MM.1S (cell line): ENCODE measurements around the gene HYI.

ENCODE experiments used
- DNase-seq: peaks from one replicate; pipeline ENCODE4 v3.0.0-alpha.2; 2015
- H2AFZ ChIP-seq: fragments of 300-600 bp; sonication (generic); 2 replicates; pipeline ENCODE4 v1.6.0; 2016; ENCODE audit warnings: antibody characterized with exemption, low read length
- H3F3A ChIP-seq: fragments of 300-600 bp; sonication (generic); 2 replicates; pipeline ENCODE4 v1.6.1; 2016; ENCODE audit warnings: mild to moderate bottlenecking, antibody characterized with exemption, low read length, moderate library complexity, mixed read lengths; ENCODE audit not compliant: insufficient read depth
- H3K27ac ChIP-seq: fragments of 300-600 bp; sonication (generic); 2 replicates; pipeline ENCODE4 v1.5.1; 2016; ENCODE audit warnings: mild to moderate bottlenecking, low read length
- H3K27me3 ChIP-seq: fragments of 300-600 bp; sonication (generic); replicated peaks from 2 replicates; pipeline ENCODE4 v1.6.0; 2016; ENCODE audit warnings: low read length; ENCODE audit not compliant: insufficient read depth
- H3K36me3 ChIP-seq: fragments of 300-600 bp; sonication (generic); replicated peaks from 2 replicates; pipeline ENCODE4 v1.6.1; 2016; ENCODE audit warnings: mild to moderate bottlenecking, low read length, mixed read lengths; ENCODE audit not compliant: insufficient read depth
- H3K4me1 ChIP-seq: fragments of 300-600 bp; sonication (generic); 2 replicates; pipeline ENCODE4 v1.6.1; 2016; ENCODE audit warnings: low read length, mixed read lengths
- H3K4me2 ChIP-seq: fragments of 300-600 bp; sonication (generic); 2 replicates; pipeline ENCODE4 v1.6.0; 2016; ENCODE audit warnings: low read depth, low read length
- H3K4me3 ChIP-seq: fragments of 300-600 bp; sonication (generic); 2 replicates; pipeline ENCODE4 v1.5.1; 2016; ENCODE audit warnings: low read length, mixed read lengths
- H3K79me2 ChIP-seq: fragments of 300-600 bp; sonication (generic); 2 replicates; pipeline ENCODE4 v1.6.1; 2016; ENCODE audit warnings: mixed run types, low read length, mixed read lengths
- H3K9ac ChIP-seq: fragments of 300-600 bp; sonication (generic); 2 replicates; pipeline ENCODE4 v1.6.1; 2016; ENCODE audit warnings: low read length, mixed read lengths
- H3K9me2 ChIP-seq: fragments of 300-600 bp; sonication (generic); replicated peaks from 2 replicates; pipeline ENCODE4 v1.6.1; 2016; ENCODE audit warnings: mild to moderate bottlenecking, low read length, mixed read lengths; ENCODE audit not compliant: insufficient read depth
- H3K9me3 ChIP-seq: fragments of 300-600 bp; sonication (generic); replicated peaks from 2 replicates; pipeline ENCODE4 v1.6.1; 2016; ENCODE audit warnings: mild to moderate bottlenecking, low read length, mixed read lengths; ENCODE audit not compliant: insufficient read depth
- H4K20me1 ChIP-seq: fragments of 300-600 bp; sonication (generic); 2 replicates; pipeline ENCODE4 v1.6.1; 2016; ENCODE audit warnings: mild to moderate bottlenecking, low read length, moderate library complexity, mixed read lengths; ENCODE audit not compliant: insufficient read depth
- CTCF ChIP-seq: fragments of 300-600 bp; sonication (generic); IDR thresholded peaks from 2 replicates; pipeline ENCODE4 v1.5.1; 2016; ENCODE audit warnings: antibody characterized with exemption, low read length, mixed read lengths
- EZH2 ChIP-seq: fragments of 300-600 bp; sonication (generic); optimal IDR thresholded peaks from 2 replicates; pipeline ENCODE3; 2017; ENCODE audit warnings: low read depth, mild to moderate bottlenecking, antibody characterized with exemption, low read length, mixed read lengths
- EZH2phosphoT487 ChIP-seq: fragments of 300-600 bp; sonication (generic); IDR thresholded peaks from 2 replicates; pipeline ENCODE4 v1.6.1; 2018; ENCODE audit warnings: antibody characterized with exemption, low read length

Gene HYI

GRCh38 chr1:43437031-43437973 is 16.4 kb downstream of the HYI start:
- no peak overlapping the region for H3K4me2 ChIP-seq
- H2AFZ ChIP-seq: no peak overlapping the region
- DNase-seq: no peak
- H3K79me2 ChIP-seq: no peaks in the 10 kb centered on the region
- no peak overlapping the region for H3K9ac ChIP-seq
- no peaks in the 10 kb centered on the region for H3K9me3 ChIP-seq
- no peaks in the 10 kb centered on the region for H4K20me1 ChIP-seq
- TF ChIP-seq EZH2: no peak
- no peak for TF ChIP-seq CTCF
- no peak for TF ChIP-seq EZH2phosphoT487
- no peaks in the 10 kb centered on the region for H3K9me2 ChIP-seq
- no peak overlapping the region for H3K27ac ChIP-seq
- H3F3A ChIP-seq: no peaks in the 10 kb centered on the region
- no peak overlapping the region for H3K4me3 ChIP-seq
- no peaks in the 10 kb centered on the region; the same call in 1 of the 2 replicates for H3K36me3 ChIP-seq
- no peaks in the 10 kb centered on the region for H3K27me3 ChIP-seq
- no peaks in the 10 kb centered on the region for H3K4me1 ChIP-seq

- H4K20me1 ChIP-seq: no peaks in the 10 kb centered on the region
- no peaks in the 10 kb centered on the region for H3K4me1 ChIP-seq
- no peaks in the 10 kb centered on the region for H3K9me3 ChIP-seq
- no peaks in the 10 kb centered on the region; the same call in 1 of the 2 replicates for H3K36me3 ChIP-seq
- no peak overlapping the region for H3K4me3 ChIP-seq
- TF ChIP-seq EZH2phosphoT487 (no peak), EZH2 (no peak), CTCF (no peak)
- no peaks in the 10 kb centered on the region for H3K27me3 ChIP-seq
- H3K4me2 ChIP-seq: no peak overlapping the region
- DNase-seq: no peak
- H2AFZ ChIP-seq: no peak overlapping the region
- H3K27ac ChIP-seq: no peak overlapping the region
- no peaks in the 10 kb centered on the region for H3F3A ChIP-seq
- H3K9me2 ChIP-seq: no peaks in the 10 kb centered on the region
- no peaks in the 10 kb centered on the region for H3K79me2 ChIP-seq
- no peak overlapping the region for H3K9ac ChIP-seq
Observed at GRCh38 chr1:43436371-43436770, 17.4 kb downstream of the HYI start.

GRCh38 chr1:43435146-43436145 is 18.3 kb downstream of the HYI start:
- H3K27ac ChIP-seq: no peak overlapping the region
- DNase-seq: no peak
- no peaks in the 10 kb centered on the region for H3K27me3 ChIP-seq
- no peak overlapping the region for H2AFZ ChIP-seq
- no peak overlapping the region for H3K9ac ChIP-seq
- H4K20me1 ChIP-seq: no peaks in the 10 kb centered on the region
- TF ChIP-seq CTCF (no peak), EZH2 (no peak), EZH2phosphoT487 (no peak)
- H3K9me3 ChIP-seq: no peaks in the 10 kb centered on the region
- no peaks in the 10 kb centered on the region; the same call in 1 of the 2 replicates for H3K36me3 ChIP-seq
- H3F3A ChIP-seq: no peaks in the 10 kb centered on the region
- H3K79me2 ChIP-seq: no peaks in the 10 kb centered on the region
- H3K4me3 ChIP-seq: no peak overlapping the region
- no peaks in the 10 kb centered on the region for H3K9me2 ChIP-seq
- no peak overlapping the region for H3K4me2 ChIP-seq
- no peaks in the 10 kb centered on the region for H3K4me1 ChIP-seq
